WTC11 (cell line): ENCODE data around the gene KARS1. TPM values are rescaled to one million over a fixed set of nuclear protein-coding genes. Genes with fewer than 3 reads are reported as not detected.

Experiments used
- ATAC-seq: fragments of 200-7000 bp; cut with Tn5 transposase; 2 replicates; pipeline ENCODE4 v1.10.0; 2021; ENCODE audit warnings: mild to moderate bottlenecking, moderate library complexity
- CTCF ChIA-PET: fragments of 300-600 bp; sonication (Branson Sonifier 250); formaldehyde crosslinking; loops from one replicate; lab custom pipeline; 2021; ENCODE audit warnings: antibody characterized with exemption; lab: Charles Lee
- POLR2A ChIA-PET: fragments of 350-600 bp; sonication (Branson Sonifier 250); formaldehyde crosslinking; loops from one replicate; lab custom pipeline; 2021; ENCODE audit warnings: antibody characterized with exemption; lab: Charles Lee
- DNase-seq: peaks from one replicate; pipeline ENCODE4 v3.0.0; 2021; ENCODE audit warnings: low spot score
- H3K27ac Mint-ChIP-seq: 2 replicates; pipeline ENCODE4 v1.8.0; 2021; ENCODE audit warnings: mixed read lengths
- H3K27me3 Mint-ChIP-seq: 2 replicates; pipeline ENCODE4 v1.8.0; 2021; ENCODE audit warnings: low read depth, mild to moderate bottlenecking, moderate library complexity, mixed read lengths
- H3K36me3 Mint-ChIP-seq: 2 replicates; pipeline ENCODE4 v1.8.0; 2021; ENCODE audit warnings: mixed read lengths
- H3K4me1 Mint-ChIP-seq: 2 replicates; pipeline ENCODE4 v1.8.0; 2022; ENCODE audit warnings: mixed read lengths
- H3K4me3 Mint-ChIP-seq: 2 replicates; pipeline ENCODE4 v1.8.0; 2021; ENCODE audit warnings: mild to moderate bottlenecking, moderate library complexity, mixed read lengths
- H3K9me3 Mint-ChIP-seq: 2 replicates; pipeline ENCODE4 v1.8.0; 2021; ENCODE audit warnings: mixed read lengths
- ETV6 ChIP-seq: sonication (generic); formaldehyde crosslinking; IDR thresholded peaks from 2 replicates; pipeline ENCODE4 v1.8.1; 2022; ENCODE audit warnings: mild to moderate bottlenecking, missing genetic modification reagents
- FOXJ3 ChIP-seq: sonication (generic); formaldehyde crosslinking; IDR thresholded peaks from 2 replicates; pipeline ENCODE4 v1.9.0; 2021; ENCODE audit warnings: missing genetic modification reagents, mild to moderate bottlenecking, borderline replicate concordance
- GABPB1 ChIP-seq: sonication (generic); formaldehyde crosslinking; IDR thresholded peaks from 2 replicates; pipeline ENCODE4 v1.8.1; 2023; ENCODE audit warnings: mild to moderate bottlenecking, missing genetic modification reagents
- GTF2I ChIP-seq: fragments of 250-450 bp; sonication (Bioruptor Pico); conservative IDR thresholded peaks from 2 replicates; pipeline ENCODE4 v1.4.0; 2021; ENCODE audit warnings: mild to moderate bottlenecking
- KAT7 ChIP-seq: sonication (generic); formaldehyde crosslinking; IDR thresholded peaks from 2 replicates; pipeline ENCODE4 v1.8.1; 2023; ENCODE audit warnings: missing genetic modification reagents, mild to moderate bottlenecking, borderline replicate concordance
- NR2C2 ChIP-seq: sonication (generic); formaldehyde crosslinking; IDR thresholded peaks from 2 replicates; pipeline ENCODE4 v1.8.0; 2022; ENCODE audit warnings: mild to moderate bottlenecking, missing genetic modification reagents
- PRRX2 ChIP-seq: fragments of 250-450 bp; sonication (Bioruptor Pico); IDR thresholded peaks from 2 replicates; pipeline ENCODE4 v1.8.0; 2021; ENCODE audit warnings: mild to moderate bottlenecking
- RORB ChIP-seq: fragments of 250-450 bp; sonication (Bioruptor Pico); IDR thresholded peaks from 2 replicates; pipeline ENCODE4 v1.9.0; 2021; ENCODE audit warnings: mild to moderate bottlenecking
- SMAD3 ChIP-seq: sonication (generic); formaldehyde crosslinking; IDR thresholded peaks from 2 replicates; pipeline ENCODE4 v1.8.0; 2022; ENCODE audit warnings: missing genetic modification reagents, mild to moderate bottlenecking, borderline replicate concordance
- SMAD4 ChIP-seq: sonication (generic); formaldehyde crosslinking; IDR thresholded peaks from 2 replicates; pipeline ENCODE4 v1.8.0; 2022; ENCODE audit warnings: mild to moderate bottlenecking, missing genetic modification reagents
- SP1 ChIP-seq: sonication (generic); formaldehyde crosslinking; conservative IDR thresholded peaks from 2 replicates; pipeline ENCODE4 v1.8.1; 2022; ENCODE audit warnings: missing genetic modification reagents
- TEAD4 ChIP-seq: sonication (generic); formaldehyde crosslinking; IDR thresholded peaks from 2 replicates; pipeline ENCODE4 v1.8.0; 2022; ENCODE audit warnings: mild to moderate bottlenecking, missing genetic modification reagents
- ZMAT4 ChIP-seq: fragments of 250-450 bp; sonication (Bioruptor Pico); IDR thresholded peaks from 2 replicates; pipeline ENCODE4 v1.9.0; 2021; ENCODE audit warnings: mild to moderate bottlenecking
- ZNF219 ChIP-seq: sonication (generic); formaldehyde crosslinking; IDR thresholded peaks from 2 replicates; pipeline ENCODE4 v1.8.0; 2023; ENCODE audit warnings: missing genetic modification reagents, mild to moderate bottlenecking, borderline replicate concordance
- ZNF281 ChIP-seq: sonication (generic); formaldehyde crosslinking; IDR thresholded peaks from 2 replicates; pipeline ENCODE4 v1.8.0; 2023; ENCODE audit warnings: mild to moderate bottlenecking, missing genetic modification reagents
- ZNF396 ChIP-seq: fragments of 250-450 bp; sonication (Bioruptor Pico); IDR thresholded peaks from 2 replicates; pipeline ENCODE4 v1.8.0; 2021; ENCODE audit warnings: mild to moderate bottlenecking, moderate library complexity, borderline replicate concordance
- ZNF416 ChIP-seq: fragments of 250-450 bp; sonication (Bioruptor Pico); IDR thresholded peaks from 2 replicates; pipeline ENCODE4 v1.9.0; 2021; ENCODE audit warnings: mild to moderate bottlenecking, inconsistent platforms
- total RNA-seq: library from RNA; stranded (reverse); gene quantifications from 3 replicates; pipeline ENCODE4 v1.2.3, GENCODE V29; 2021
- TF ChIP-seq, protein P1 (sequence below): sonication (generic); formaldehyde crosslinking; conservative IDR thresholded peaks from 2 replicates; pipeline ENCODE4 v1.8.1; 2022; ENCODE audit warnings: mild to moderate bottlenecking, missing genetic modification reagents
- TF ChIP-seq, protein P2 (sequence below): sonication (generic); formaldehyde crosslinking; IDR thresholded peaks from 2 replicates; pipeline ENCODE4 v1.8.1; 2023; ENCODE audit warnings: mild to moderate bottlenecking, missing genetic modification reagents
- TF ChIP-seq, protein P3 (sequence below): sonication (generic); formaldehyde crosslinking; IDR thresholded peaks from 2 replicates; pipeline ENCODE4 v1.8.1; 2023; ENCODE audit warnings: mild to moderate bottlenecking, missing genetic modification reagents, borderline replicate concordance

KARS1 gene
- total RNA-seq, 1 experiment from 2014 or later = 199 TPM

DNA sequence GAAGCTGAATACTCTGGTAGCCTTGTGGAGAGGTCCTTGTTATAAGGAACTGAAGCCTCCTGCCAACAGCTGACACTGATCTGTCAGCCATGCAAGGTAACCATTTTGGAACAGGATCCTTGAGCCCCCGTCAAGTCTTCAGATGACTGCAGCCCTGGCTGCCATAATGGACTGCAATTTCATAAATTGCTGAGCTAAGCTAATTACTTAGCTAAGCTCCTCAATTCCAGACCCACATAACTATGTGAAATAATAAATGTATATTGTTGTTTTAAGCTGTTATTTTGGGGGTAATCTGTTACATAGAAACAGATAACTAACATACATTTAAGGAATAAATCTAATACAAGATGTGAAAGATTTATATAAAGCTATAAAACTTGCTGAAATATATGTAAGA lies 41.0 kb downstream of the KARS1 start:
- H3K36me3 Mint-ChIP-seq = peaks cover 59% of the 10 kb centered on the region
- no peaks in the 10 kb centered on the region for H3K27me3 Mint-ChIP-seq
- no peak overlapping the region for H3K4me3 Mint-ChIP-seq
- H3K9me3 Mint-ChIP-seq = peaks cover 20% of the 10 kb centered on the region
- ATAC-seq = no peak
- no peaks in the 10 kb centered on the region for H3K4me1 Mint-ChIP-seq
- H3K27ac Mint-ChIP-seq = no peak overlapping the region
- DNase-seq = no peak
- POLR2A ChIA-PET = interaction anchor here (0.6 kb wide), 1 partner anchor 15 kb away, joined by 3 read pairs; no protein-coding TSS in a partner anchor
- TF ChIP-seq, protein P1, sequence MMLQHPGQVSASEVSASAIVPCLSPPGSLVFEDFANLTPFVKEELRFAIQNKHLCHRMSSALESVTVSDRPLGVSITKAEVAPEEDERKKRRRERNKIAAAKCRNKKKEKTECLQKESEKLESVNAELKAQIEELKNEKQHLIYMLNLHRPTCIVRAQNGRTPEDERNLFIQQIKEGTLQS = no peak
- TF ChIP-seq, all 79 proteins: peak for 0
- CTCF ChIA-PET = interaction anchor here (0.5 to 1.1 kb wide), 3 partner anchors 89 to 290 kb away, joined by 4 to 5 read pairs (median 4); no protein-coding TSS in a partner anchor

DNA sequence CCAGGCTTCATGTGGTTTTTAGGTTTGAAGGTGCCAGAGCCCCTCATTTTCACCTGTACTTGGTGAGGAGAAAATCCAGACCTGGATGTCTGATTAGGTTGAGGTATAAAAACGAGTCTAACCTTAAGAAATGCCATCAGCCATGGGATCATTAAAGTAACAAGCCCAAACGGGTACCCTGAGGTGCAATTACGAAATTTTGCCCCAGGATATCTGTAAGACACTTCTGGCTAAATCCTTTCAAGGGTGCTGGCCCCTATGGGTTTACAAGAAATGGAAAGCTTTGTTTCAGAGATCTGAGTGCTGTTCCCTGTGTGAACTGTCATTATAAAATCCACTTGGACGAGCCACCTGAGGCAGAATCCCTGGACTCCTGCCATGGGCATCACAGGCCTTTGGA lies 44.2 kb downstream of the KARS1 start:
- Mint-ChIP-seq H3K4me1 (no peaks in the 10 kb centered on the region), H3K36me3 (peaks cover 67% of the 10 kb centered on the region), H3K27ac (no peak overlapping the region), H3K9me3 (peaks cover 21% of the 10 kb centered on the region), H3K27me3 (no peaks in the 10 kb centered on the region), H3K4me3 (no peak overlapping the region)
- CTCF ChIA-PET = no interaction called here
- ATAC-seq (no peak), DNase-seq (no peak)
- TF ChIP-seq KAT7 (CRISPR knock-in tag) (no peak), GTF2I (CRISPR knock-in tag) (no peak), ZNF396 (CRISPR knock-in tag) (no peak), TEAD4 (CRISPR knock-in tag) (no peak), ZNF416 (no peak), FOXJ3 (CRISPR knock-in tag) (no peak), SMAD3 (CRISPR knock-in tag) (no peak), ZNF281 (CRISPR knock-in tag) (no peak), ZMAT4 (no peak), NR2C2 (CRISPR knock-in tag) (no peak), SP1 (CRISPR knock-in tag) (no peak), GABPB1 (no peak), ZNF219 (CRISPR knock-in tag) (no peak), SMAD4 (CRISPR knock-in tag) (no peak), RORB (CRISPR knock-in tag) (no peak), PRRX2 (CRISPR knock-in tag) (no peak), ETV6 (CRISPR knock-in tag) (no peak)
- TF ChIP-seq, protein P2, sequence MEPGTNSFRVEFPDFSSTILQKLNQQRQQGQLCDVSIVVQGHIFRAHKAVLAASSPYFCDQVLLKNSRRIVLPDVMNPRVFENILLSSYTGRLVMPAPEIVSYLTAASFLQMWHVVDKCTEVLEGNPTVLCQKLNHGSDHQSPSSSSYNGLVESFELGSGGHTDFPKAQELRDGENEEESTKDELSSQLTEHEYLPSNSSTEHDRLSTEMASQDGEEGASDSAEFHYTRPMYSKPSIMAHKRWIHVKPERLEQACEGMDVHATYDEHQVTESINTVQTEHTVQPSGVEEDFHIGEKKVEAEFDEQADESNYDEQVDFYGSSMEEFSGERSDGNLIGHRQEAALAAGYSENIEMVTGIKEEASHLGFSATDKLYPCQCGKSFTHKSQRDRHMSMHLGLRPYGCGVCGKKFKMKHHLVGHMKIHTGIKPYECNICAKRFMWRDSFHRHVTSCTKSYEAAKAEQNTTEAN (CRISPR knock-in tag) = no peak
- TF ChIP-seq, protein P3, sequence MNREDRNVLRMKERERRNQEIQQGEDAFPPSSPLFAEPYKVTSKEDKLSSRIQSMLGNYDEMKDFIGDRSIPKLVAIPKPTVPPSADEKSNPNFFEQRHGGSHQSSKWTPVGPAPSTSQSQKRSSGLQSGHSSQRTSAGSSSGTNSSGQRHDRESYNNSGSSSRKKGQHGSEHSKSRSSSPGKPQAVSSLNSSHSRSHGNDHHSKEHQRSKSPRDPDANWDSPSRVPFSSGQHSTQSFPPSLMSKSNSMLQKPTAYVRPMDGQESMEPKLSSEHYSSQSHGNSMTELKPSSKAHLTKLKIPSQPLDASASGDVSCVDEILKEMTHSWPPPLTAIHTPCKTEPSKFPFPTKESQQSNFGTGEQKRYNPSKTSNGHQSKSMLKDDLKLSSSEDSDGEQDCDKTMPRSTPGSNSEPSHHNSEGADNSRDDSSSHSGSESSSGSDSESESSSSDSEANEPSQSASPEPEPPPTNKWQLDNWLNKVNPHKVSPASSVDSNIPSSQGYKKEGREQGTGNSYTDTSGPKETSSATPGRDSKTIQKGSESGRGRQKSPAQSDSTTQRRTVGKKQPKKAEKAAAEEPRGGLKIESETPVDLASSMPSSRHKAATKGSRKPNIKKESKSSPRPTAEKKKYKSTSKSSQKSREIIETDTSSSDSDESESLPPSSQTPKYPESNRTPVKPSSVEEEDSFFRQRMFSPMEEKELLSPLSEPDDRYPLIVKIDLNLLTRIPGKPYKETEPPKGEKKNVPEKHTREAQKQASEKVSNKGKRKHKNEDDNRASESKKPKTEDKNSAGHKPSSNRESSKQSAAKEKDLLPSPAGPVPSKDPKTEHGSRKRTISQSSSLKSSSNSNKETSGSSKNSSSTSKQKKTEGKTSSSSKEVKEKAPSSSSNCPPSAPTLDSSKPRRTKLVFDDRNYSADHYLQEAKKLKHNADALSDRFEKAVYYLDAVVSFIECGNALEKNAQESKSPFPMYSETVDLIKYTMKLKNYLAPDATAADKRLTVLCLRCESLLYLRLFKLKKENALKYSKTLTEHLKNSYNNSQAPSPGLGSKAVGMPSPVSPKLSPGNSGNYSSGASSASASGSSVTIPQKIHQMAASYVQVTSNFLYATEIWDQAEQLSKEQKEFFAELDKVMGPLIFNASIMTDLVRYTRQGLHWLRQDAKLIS = no peak
- POLR2A ChIA-PET = no interaction called here
